Fibroblast of skin of left quadriceps (primary cell): ENCODE data around the gene TLNRD1.
A peak's percentile ranks its signal among the peaks of the same experiment; 100 is the strongest.
"Not testable (repeated sequence)": the region's sequence is repeated elsewhere in the genome, so short reads cannot be mapped to it uniquely, and the experiment has no call there.

ENCODE experiments used
- DNase-seq, 2 experiments: peaks; one replicate each; pipeline ENCODE4 v3.0.0-alpha.2; 2013; ENCODE audit warnings: low read depth in 2 of 2

TLNRD1 gene

GRCh38 chr15:81000624-81001151 is at the start of gene TLNRD1:
Gene TLNRD1 (plus strand): TSS chr15:81000923. CDS start chr15:81002272, 1,349 bp downstream.
- peak; percentile 86 for DNase-seq

GRCh38 chr15:80951941-80952340 is 48.8 kb upstream of the TLNRD1 start:
- DNase-seq, result no peak

GRCh38 chr15:80953001-80953952 is 47.4 kb upstream of the TLNRD1 start:
- no peak for DNase-seq

- DNase-seq, result no peak
These were observed 46.6 kb upstream of the TLNRD1 start for GRCh38 chr15:80953953-80954778.

- peak; percentile 66 to 72 for DNase-seq
These were observed 44.9 kb upstream of the TLNRD1 start for GRCh38 chr15:80955571-80956452.

GRCh38 chr15:80957556-80957955 is 43.2 kb upstream of the TLNRD1 start:
- DNase-seq, result no peak

- no peak for DNase-seq
These were observed 42.7 kb upstream of the TLNRD1 start for GRCh38 chr15:80957976-80958375.

GRCh38 chr15:80958818-80959495 is 41.8 kb upstream of the TLNRD1 start:
- DNase-seq, result no peak

- not testable (repeated sequence) for DNase-seq
These were observed 35.3 kb upstream of the TLNRD1 start for GRCh38 chr15:80965454-80965853.

GRCh38 chr15:80966431-80967197 is 34.1 kb upstream of the TLNRD1 start:
- no peak for DNase-seq

GRCh38 chr15:80967451-80967850 is 33.3 kb upstream of the TLNRD1 start:
- peak; percentile 77 to 79 for DNase-seq

- DNase-seq, result no peak
These were observed 32.7 kb upstream of the TLNRD1 start for GRCh38 chr15:80967991-80968510.

- no peak for DNase-seq
These were observed 31.4 kb upstream of the TLNRD1 start for GRCh38 chr15:80969316-80969715.

GRCh38 chr15:80970018-80970657 is 30.6 kb upstream of the TLNRD1 start:
- DNase-seq, result peak; percentile 56 to 60

- DNase-seq, result no peak
These were observed 30.1 kb upstream of the TLNRD1 start for GRCh38 chr15:80970658-80971057.

- no peak for DNase-seq
These were observed 29.6 kb upstream of the TLNRD1 start for GRCh38 chr15:80971143-80971542.

- no peak for DNase-seq
These were observed 28.4 kb upstream of the TLNRD1 start for GRCh38 chr15:80972276-80972675.

- no peak for DNase-seq
These were observed 25.8 kb upstream of the TLNRD1 start for GRCh38 chr15:80974914-80975313.

- no peak for DNase-seq
These were observed 23.9 kb upstream of the TLNRD1 start for GRCh38 chr15:80976851-80977250.
